HG02938 (cell line): Measurements from ENCODE around the gene CABLES1.
A peak's percentile ranks its signal among the peaks of the same experiment; 100 is the strongest.
"Not testable (repeated sequence)": the region's sequence is repeated elsewhere in the genome, so short reads cannot be mapped to it uniquely, and the experiment has no call there.

Source experiments
- ATAC-seq: cut with Tn5 transposase; IDR thresholded peaks from one replicate; pipeline ENCODE4 v1.9.1; 2021; ENCODE audit warnings: mild to moderate bottlenecking, moderate library complexity; ENCODE audit not compliant: unreplicated experiment

CABLES1 gene

DNA sequence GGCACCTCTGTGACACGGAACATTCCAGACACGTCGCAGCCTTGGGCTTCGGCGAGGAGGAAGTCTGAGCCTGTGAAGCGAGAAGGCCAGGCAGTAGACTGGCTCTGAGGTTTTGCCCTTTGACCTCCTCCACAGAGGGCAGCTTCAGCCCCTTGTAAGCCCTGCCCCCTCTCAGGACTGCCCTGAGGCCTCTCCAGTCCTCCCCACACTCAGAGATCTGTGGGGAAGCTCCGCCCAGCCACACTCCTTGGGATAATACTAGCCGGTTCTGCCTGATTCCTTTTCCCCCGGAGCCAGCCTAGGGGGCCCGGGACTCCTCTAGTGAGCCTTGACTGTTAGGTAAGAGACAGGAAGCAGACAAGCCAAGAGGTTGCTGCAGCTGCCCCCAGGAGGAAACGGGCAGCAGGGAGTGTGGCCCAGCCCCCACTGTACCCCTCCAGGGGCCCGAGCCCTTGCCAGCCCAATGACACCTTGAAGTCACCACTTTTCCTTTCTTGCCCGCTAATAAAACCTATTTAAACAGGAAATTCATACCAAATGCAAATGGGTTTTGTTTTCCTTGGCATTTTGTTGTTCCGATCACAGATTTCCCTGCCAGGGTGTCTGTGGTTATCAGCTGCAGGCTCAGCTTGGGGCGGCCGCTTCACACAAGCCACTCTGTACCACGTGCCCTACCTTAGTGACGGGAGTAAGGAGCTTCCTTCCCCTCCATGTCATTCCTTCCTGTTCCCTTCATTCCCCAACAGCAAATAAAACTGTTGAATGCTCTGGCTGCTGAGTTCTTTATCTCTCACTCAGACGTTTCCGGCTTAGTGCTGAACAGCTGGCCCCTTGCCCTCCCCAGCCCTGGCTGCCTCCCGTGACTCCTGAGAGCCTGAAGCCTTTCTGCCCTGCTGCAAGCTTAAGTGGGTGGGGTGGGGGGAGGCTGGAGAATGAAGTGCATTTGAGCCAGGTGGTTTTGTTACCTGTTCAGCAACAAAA lies 124.7 kb downstream of the CABLES1 start:
- ATAC-seq = peak; percentile 50

DNA sequence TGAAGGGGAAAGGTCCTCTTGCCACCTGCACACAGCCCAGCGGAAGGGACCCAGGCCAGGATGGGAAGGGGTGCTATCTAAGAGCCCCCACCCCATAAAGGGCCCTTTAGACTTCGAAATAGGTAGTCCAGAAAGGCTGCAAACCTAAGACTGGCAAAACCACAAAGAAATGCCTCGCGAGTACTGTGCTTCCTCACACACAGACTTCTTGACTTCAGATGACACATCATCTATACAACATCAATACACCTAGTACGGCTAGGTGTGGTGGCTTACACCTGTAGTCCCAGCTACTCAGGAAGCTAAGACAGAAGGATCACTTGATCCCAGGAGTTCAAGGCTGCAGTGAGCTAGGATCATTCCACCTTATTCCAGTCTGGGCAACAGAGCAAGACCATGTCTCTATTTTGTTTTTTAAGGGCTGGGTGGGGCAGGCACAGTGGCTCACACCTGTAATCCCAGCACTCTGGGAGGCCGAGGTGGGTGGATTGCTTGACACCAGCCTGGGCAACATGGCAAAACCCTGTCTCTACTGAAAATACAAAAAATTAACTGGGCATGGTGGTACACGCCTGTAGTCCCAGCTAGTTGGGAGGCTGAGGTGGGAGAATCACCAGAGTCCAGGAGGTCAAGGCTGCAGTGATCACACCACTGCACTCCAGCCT lies 125.8 kb downstream of the CABLES1 start:
- ATAC-seq = no peak

DNA sequence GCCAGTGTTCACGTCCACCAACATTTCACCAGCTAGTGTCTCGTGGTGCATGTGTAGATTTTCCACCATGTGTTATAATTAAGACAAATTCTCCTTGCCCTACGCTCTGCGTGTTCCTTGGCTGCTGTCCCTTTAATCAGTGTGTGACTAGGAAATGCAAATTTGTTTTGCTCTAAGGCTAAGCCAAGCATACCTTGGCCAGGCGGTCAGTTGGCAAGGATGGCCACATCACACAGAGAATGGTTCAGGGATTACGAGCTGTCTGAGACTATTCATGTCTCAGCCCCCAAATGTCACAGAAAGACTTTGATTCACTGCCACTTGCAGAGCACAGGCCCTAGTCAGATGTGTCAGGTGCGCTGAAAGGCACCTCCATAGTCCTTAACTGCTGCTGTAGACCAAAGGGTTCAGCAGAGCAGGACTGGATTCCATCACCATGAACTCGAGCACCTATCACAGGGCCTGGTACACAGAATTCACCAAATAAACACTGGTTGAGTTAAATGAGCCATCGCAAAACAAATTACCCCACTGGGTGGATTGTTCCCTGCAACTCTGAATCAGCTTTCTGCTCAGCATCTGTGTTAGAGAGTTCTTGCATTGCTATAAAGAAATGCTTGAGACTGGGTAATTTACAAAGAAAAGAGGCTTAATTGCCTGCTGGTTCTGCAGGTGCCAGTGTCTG lies 128.4 kb downstream of the CABLES1 start:
- ATAC-seq = no peak

DNA sequence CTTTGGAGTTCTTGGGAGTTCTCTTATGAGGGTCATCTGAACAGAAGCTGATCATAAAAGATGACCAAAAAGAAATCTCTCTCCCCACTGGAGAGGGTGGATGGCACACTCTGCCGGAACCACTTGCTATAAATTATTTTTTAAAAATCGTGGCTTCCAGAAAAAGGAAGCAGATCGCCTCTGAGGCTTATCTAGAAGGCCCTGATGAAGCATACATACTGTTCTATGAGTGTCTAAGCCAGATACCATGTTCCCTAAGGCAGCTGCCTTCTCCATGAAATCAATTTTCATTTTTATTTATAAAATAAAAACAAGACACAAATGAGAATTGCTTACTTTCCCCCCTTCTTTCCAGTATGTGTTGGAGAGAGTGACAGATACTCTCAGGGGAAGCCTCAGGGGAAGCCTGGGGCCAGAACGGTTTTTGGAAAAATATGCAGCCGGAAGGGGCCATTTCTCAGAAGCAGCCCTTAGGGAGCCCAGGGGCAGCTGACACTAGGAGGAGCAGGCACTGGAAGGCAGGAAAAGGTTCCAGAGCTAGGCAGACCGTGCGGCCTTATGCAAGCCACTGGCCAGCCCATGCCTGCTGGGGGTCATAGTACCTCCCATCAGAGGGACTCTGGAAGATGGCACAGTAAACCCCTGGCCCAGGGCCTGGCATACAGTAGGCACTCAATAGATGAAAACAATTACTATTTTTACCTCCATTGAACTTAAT lies 130.6 kb downstream of the CABLES1 start:
- ATAC-seq = no peak

DNA sequence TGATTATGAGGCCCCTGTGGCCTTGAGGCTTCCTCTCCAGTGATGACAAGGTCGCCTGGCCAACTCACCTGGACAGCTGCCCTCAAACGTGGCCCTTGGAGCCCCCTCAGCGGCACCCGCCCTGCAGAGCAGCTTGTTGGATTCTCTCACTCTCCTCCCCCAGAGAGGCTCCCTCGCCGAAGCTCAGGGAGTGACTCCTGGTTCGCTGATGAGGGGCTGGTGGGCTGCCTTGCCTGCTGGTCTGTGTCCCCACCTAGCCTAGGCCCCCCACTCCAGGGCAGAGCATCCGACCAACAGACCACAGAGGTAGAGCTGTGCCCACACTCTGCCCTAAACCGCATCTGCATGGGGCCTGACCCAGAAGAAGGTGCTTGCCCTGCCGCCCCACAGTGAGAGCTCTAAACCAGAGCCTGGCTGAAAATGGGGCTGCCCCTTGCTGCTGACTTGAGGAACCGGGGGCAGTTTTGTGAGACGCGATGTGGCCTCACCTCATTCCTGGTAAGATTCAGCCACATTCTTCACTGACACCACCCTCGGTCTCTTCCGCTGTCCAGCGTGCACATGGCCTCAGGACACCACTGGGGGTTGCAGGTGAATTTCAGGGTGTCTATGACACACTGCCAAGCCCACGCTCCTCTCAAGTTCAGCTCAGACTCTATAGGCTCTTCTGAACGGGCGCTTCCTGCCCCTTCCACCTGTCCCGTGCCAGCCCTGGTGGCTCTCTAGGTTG lies 131.6 kb downstream of the CABLES1 start:
- no peak for ATAC-seq

DNA sequence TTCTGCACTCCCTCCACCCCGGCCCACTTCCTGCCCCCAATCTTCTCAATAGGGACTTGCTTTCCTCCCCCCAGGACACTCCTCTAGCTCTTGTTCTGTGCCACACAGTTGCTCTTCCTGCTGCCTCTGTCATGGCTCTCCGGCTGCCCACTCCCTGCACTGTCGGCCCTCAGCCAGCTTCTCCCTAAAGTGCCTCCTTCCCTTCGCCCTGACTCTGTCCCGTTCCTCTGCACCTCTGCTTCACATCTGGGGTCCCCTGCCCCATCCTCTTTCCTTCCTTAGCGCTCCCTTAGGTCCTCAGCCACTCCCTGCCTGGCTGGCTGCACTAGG lies 132.1 kb downstream of the CABLES1 start:
- ATAC-seq = no peak

DNA sequence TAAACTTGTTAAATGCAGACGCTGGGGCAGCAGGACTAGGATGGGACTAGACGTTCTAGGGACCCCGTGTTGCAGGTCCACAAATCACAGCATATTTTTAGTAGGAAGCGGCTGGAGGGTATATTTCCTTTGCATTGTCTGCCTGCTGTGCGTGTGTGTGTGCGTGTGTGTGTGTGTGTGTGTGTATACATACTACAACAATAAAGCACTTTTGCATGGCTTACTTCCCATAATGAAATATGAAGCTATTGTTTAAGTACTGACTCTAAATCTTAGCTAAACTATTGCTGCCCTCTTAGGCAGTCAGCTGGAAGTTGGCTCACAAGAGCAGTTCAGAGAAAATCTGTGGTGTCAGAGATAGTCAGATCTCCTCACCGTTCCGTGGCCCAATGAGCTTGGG lies 133.4 kb downstream of the CABLES1 start:
- no peak for ATAC-seq

DNA sequence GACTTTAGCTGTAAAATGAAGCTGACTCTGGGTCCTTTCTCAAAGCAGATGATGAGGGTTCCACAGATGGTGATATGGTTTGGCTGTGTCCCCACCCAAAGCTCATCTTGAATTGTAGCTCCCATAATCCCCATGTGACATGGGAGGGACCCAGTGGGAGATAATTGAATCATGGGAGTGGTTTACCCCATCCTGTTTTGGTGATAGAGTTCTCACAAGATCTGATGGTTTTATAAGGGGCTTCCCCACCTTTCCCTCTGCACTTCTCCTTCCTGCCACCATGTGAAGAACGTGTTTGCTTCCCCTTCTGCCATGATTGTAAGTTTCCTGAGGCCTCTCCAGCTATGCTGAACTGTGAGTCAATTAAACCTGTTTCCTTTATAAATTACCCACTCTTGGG lies 133.8 kb downstream of the CABLES1 start:
- ATAC-seq = not testable (repeated sequence)

DNA sequence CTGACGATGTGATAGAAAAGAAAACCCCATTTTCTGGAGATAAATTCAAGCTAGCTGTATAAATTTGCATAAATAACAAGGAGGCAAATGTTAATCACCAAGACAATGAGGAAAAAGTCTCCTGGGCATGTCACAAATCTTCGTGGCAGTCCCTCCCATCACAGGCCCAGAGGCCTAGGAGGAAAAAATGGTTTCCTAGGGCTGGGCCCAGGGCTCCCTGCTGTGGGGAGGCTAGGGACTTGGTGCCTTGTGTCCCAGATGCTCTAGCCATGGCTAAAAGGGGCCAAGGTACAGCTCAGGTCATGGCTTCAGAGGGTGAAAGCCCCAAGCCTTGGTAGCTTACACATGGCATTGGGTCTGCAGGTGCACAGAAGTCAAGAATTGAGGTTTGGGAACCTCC lies 134.6 kb downstream of the CABLES1 start:
- no peak for ATAC-seq

DNA sequence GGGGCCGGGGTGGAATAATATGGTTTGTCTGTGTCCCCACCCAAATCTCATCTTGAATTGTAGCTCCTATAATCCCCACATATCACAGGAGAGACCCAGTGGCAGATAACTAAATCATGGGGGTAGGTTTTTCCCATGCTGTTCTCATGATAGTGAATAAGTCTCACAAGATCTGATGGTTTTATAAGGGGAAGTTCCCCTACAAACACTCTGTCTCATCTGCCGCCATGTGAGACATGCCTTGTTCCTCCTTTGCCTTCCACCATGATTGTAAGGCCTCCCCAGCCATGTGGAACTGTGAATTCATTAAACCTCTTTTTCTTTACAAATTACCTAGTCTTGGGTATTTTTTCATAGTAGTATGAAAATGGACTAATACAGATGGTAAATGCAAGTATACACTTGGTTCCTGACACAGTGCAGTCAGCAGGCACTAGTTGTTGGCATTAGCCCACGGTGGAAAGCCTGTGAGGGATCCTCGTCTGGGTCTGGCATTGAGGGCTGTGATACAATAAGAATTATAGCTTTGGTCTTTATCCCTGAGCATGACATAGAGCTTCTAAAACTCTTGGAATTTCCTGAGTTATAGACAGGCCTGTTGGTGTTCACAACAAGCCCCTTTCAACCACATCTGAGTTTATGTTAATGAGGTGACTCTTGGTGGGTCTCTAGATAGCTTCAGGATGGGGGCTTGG lies 135.8 kb downstream of the CABLES1 start:
- no peak for ATAC-seq

DNA sequence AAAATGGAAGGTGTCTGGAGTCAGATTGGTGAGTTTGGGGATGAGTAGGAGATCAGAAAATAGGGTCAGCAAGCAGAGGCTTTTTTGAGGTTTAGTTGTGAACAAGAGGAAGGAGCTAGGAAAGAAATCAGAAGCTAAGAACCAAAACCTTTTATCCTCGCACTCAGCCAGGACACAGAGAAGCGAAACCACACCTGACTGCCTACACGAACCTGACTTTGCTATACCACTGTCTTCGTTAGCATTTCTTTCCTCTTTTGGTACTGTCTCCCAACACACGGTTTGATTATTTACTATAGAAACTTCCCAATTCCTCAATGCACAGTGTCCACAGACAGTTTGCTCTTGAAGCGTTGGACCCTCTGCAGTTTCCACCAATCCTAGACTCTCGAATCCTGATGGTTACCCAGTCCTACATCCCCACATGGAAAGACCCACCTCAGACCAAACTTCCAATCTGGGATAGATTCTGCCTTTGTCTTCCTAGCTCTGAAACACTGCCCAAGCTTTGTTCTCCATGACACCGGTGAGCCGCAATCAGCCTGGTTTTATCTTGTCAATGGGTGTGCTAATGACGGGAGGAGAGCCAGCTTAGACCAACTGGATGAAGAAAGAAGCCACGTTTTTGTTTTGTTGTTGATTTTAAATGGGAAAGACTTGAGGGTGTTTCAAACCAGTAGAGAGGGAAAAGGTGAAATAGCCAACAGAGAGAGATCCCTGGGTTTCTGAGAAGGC lies 137.4 kb downstream of the CABLES1 start:
- no peak for ATAC-seq

DNA sequence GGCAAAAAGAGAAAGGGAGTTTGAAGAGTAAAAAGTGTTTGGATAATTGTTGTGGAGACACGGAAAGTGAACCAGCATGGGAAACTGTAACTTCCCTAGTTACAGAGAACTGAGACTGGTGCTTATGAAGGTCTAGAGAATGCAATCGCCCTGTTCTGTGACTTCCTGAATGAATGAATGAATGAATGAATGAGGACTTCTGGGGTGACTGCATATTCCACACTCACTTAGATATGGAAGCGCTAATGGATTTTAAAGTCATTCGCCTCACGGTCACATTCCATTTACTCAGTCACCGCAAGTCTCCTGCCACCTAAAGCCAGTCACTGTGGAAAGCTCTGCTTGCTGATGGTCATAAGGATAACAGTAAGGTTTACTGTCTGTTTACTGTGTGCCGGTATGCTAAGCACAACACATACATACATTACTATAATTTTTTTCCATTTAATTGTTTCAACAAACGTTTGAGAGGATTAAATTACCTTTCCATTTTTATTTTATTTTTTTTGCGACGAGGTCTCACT lies 138.2 kb downstream of the CABLES1 start:
- no peak for ATAC-seq

DNA sequence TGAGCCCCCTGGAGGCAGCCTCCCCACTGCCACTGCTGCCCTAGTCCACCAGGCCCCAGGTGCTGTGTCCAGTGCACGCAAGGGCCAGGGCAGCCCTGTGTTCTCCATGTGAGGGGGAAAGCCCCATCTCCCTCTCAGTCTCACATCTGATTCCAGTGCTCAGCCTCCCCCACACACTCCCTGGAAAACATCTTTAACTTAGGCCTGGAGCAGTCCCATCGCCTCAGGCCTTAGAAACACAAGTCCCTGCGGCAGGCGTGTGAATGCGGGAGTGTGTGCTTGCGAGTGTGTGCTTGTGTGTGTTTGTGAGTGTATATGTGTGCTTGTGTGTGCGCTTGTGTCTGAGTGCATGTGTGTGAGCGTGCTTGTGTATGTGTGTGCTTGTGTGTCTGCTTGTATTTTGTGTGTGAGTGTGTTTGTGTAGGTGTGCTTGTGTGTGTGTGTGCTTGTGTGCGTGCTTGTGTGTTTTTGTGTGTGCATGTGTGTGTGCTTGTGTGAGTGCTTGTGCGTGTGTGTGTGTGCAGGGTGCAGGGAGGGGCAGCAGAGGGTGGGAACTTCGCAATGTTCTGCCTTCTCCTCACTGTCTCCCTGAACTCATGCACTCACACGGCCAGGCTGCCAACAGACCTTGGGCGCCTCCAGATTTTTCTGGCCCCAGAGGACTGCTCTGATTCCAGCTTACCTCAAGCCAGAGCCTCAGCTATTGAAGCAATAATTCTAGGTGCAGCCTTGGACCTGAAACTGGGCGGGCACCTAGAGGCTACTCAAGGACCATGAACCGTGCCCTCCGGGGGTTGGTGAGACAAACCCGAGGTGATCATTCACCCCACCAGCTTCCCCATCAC lies 139.6 kb downstream of the CABLES1 start:
- ATAC-seq = no peak

DNA sequence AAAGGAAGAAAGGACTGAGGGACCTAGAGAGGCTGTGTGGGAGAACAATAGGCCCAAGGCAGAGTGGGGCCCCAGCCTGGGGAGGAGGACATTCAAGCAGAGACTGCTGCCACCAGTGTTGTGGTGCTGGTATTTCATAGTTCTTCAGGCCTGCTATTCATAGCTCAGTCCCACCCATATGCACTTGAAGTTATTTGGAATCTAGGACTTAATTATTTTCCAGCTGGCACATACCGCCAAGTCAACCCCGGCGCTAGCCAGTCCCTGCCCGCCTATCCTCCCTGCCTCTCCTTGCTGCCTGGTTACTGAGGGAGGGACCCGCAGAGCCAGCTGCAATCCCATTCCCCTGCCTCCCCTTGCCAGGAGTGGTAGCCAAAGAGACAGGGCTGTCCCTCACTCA lies 141.2 kb downstream of the CABLES1 start:
- ATAC-seq = no peak

DNA sequence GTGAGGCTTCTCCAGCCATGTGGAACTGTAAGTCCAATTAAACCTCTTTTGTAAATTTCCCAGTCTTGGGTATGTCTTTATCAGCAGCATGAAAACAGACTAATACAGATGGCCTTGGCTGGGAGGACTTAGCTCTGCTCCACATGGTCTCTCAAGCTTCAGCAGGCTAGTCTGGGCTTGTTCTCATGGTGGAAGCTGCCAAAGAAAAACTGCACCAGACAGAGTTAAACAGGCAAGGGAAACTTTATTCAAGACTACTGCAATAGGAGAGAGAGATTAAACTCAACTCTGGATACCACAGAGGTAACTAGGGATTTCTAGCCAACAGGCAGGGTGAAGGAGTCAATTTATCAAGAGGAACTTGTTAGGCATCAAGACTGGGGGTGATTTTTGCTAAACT lies 142.1 kb downstream of the CABLES1 start:
- ATAC-seq = no peak

DNA sequence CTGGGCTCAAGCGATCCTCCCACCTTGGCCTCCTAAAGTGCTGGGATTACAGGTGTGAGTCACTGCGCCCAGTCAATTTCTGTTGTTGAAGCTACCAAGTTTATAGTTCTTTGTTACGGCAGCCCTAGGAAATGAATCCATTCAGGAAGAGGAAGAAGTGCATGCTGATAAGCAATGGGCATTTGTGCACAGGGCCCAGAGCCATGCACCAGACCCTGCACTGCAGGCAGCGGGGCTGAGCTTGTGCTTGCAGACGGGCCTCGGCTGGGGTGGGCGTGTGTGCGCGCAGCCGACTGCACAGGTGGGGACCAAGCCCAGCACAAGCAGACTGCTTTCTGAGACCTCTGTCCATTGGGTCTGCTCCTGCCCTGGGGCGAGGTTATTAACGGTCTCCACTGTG lies 144.6 kb downstream of the CABLES1 start:
- ATAC-seq = no peak

DNA sequence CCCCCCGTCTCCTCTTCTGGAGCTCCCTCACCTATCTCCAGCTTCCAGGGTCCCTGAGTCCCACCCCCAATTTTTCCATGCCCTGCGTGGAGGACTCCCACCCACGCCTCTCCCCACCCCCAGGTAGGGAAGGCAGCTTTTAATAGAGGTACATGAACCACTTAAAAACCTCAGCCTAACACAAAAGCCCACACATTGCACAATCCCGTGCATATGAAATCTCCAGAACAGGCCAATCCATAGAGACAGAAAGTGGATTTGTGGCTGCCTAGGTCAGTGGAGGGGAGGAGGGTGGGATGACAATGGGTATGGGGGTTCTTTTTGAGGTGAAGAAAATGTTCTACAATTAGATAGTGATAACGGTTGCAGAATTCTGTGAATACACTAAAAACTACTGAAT lies 145.6 kb downstream of the CABLES1 start:
- ATAC-seq = no peak
